Measurements from ENCODE around the gene OARD1.

The OARD1 gene

GRCh38 chr6:41033776-41034175, 38.4 kb downstream of the OARD1 start:
- Histone ChIP-seq H3K9ac (ENCODE audit: insufficient read length, low read depth) (no peak overlapping the region), H3K27me3 (ENCODE audit: insufficient read depth, insufficient read length) (no peaks in the 10 kb centered on the region), H3K36me3 (ENCODE audit: insufficient read depth, insufficient read length, low read length) (no peaks in the 10 kb centered on the region), H3K4me3 (ENCODE audit: insufficient read length, low read depth) (no peak overlapping the region), H3K9me3 (ENCODE audit: insufficient read depth, low read length) (no peaks in the 10 kb centered on the region), H3K4me1 (ENCODE audit: insufficient read depth, insufficient read length) (no peaks in the 10 kb centered on the region)
- no peak for TF ChIP-seq YY1 (IDR thresholded peaks at IDR 0.05; ENCODE audit: insufficient read depth, insufficient read length)
- TF ChIP-seq SUZ12 (IDR thresholded peaks at IDR 0.05; ENCODE audit: extremely low read depth, insufficient read depth, insufficient read length) = no peak
- no peak for TF ChIP-seq ZNF274 (IDR thresholded peaks at IDR 0.05; ENCODE audit: low read depth, low read length)
- DNase-seq (ENCODE audit: low read depth, low spot score) = no peak

DNA sequence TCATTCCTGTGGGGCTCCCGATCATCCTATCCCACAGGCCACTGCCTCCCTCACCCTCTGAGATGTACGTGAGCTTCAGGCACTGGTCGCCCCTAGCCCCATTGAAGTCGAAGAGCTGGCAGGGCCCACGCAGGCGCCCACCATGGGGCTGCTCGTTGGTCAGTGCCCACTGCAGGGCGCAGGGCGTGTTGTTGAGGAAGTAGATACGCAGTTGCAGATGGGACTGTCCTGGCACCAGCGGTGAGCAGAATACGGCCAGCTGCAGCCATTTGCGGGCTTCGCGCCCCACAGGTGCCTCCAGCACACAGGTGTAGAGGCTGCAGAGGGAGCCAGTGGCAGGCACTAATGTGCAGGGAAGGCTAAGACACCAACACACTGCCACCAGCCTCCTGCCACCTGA, 39.3 kb downstream of the OARD1 start:
- DNase-seq (ENCODE audit: low read depth, low spot score) = no peak
- Histone ChIP-seq H3K9ac (ENCODE audit: insufficient read length, low read depth) (no peak overlapping the region), H3K9me3 (ENCODE audit: insufficient read depth, low read length) (no peaks in the 10 kb centered on the region), H3K36me3 (ENCODE audit: insufficient read depth, insufficient read length, low read length) (no peaks in the 10 kb centered on the region), H3K4me3 (ENCODE audit: insufficient read length, low read depth) (no peak overlapping the region), H3K4me1 (ENCODE audit: insufficient read depth, insufficient read length) (no peaks in the 10 kb centered on the region), H3K27me3 (ENCODE audit: insufficient read depth, insufficient read length) (no peaks in the 10 kb centered on the region)
- TF ChIP-seq YY1 (IDR thresholded peaks at IDR 0.05; ENCODE audit: insufficient read depth, insufficient read length) = no peak
- TF ChIP-seq SUZ12 (IDR thresholded peaks at IDR 0.05; ENCODE audit: extremely low read depth, insufficient read depth, insufficient read length) = no peak
- TF ChIP-seq ZNF274 (IDR thresholded peaks at IDR 0.05; ENCODE audit: low read depth, low read length) = no peak

DNA sequence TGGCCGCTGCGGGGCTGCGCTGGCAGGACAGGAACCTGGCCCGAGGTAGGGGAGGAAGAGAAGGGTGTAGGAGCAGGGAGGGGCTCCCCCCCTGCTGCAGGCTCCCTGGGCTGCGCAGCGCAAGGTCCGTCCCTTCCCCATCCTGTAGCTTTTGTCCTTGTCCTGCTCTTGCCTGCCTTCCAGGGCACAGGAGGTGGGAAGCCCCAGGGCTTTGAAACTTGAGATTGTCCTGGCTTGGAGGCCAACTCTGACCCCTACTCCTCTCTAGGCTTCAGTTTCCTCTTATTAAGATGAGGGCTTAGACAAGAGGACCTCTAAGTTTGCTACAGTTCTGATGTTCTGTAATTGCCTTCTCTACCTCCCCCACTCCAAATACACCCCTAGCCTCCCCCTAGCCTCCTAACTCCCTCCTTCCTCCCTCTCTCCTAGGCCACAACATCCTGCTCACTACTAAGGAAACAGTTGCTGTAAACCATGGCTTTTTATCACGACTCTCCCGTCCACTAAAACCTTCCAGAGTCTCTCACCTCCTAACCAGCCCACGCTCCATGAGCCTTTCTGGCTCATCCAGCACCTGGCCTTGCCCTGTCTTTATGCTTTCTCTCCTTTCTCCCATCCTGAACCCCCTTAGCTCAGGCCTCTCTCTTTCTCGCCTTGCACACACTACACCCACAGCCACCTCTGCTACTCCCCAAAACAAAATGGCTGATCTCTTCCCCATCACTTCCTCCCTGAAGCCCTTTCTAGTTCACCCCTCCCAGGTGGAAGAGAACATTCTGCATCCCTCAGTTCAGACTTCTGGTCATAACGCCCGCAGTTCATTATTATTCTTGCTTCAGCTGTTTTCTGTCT, 43.4 kb downstream of the OARD1 start:
- DNase-seq (ENCODE audit: low read depth, low spot score) = no peak
- Histone ChIP-seq H3K36me3 (ENCODE audit: insufficient read depth, insufficient read length, low read length) (peaks cover 17% of the 10 kb centered on the region), H3K4me3 (ENCODE audit: insufficient read length, low read depth) (peak overlapping the region; percentile 75), H3K9me3 (ENCODE audit: insufficient read depth, low read length) (no peaks in the 10 kb centered on the region), H3K27me3 (ENCODE audit: insufficient read depth, insufficient read length) (no peaks in the 10 kb centered on the region), H3K9ac (ENCODE audit: insufficient read length, low read depth) (peak overlapping the region; percentile 97), H3K4me1 (ENCODE audit: insufficient read depth, insufficient read length) (no peaks in the 10 kb centered on the region)
- TF ChIP-seq YY1 (IDR thresholded peaks at IDR 0.05; ENCODE audit: insufficient read depth, insufficient read length) (no peak), SUZ12 (IDR thresholded peaks at IDR 0.05; ENCODE audit: extremely low read depth, insufficient read depth, insufficient read length) (no peak), ZNF274 (IDR thresholded peaks at IDR 0.05; ENCODE audit: low read depth, low read length) (no peak)

- Histone ChIP-seq H3K4me1 (ENCODE audit: insufficient read depth, insufficient read length) (no peaks in the 10 kb centered on the region), H3K9me3 (ENCODE audit: insufficient read depth, low read length) (no peaks in the 10 kb centered on the region), H3K4me3 (ENCODE audit: insufficient read length, low read depth) (peak overlapping the region; percentile 75), H3K27me3 (ENCODE audit: insufficient read depth, insufficient read length) (no peaks in the 10 kb centered on the region), H3K36me3 (ENCODE audit: insufficient read depth, insufficient read length, low read length) (peaks cover 24% of the 10 kb centered on the region), H3K9ac (ENCODE audit: insufficient read length, low read depth) (peak overlapping the region; percentile 97)
- DNase-seq (ENCODE audit: low read depth, low spot score) = peak; percentile 63
- TF ChIP-seq SUZ12 (IDR thresholded peaks at IDR 0.05; ENCODE audit: extremely low read depth, insufficient read depth, insufficient read length) (no peak), YY1 (IDR thresholded peaks at IDR 0.05; ENCODE audit: insufficient read depth, insufficient read length) (no peak), ZNF274 (IDR thresholded peaks at IDR 0.05; ENCODE audit: low read depth, low read length) (no peak)
Measured at GRCh38 chr6:41027799-41028560, 44.2 kb downstream of the OARD1 start.

DNA sequence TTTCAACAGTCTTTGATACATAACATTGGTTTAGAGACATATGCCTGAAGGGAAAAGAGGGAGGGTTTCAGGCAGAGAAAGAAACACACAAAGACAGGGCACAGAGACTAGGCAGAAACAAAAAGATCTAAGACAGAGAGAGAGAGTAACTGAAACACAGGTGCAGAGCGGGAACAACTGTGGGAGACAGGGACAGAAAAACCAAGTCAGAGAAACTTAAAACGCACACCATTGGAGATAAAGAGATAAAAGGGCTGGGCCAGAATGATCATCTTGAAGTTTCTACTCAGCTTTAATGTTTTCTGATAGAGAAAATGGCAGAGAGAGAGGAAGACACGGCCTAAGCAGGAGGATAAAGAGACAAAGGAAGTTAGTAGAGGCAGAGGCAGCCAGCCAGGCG, 44.9 kb downstream of the OARD1 start:
- Histone ChIP-seq H3K9me3 (ENCODE audit: insufficient read depth, low read length) (no peaks in the 10 kb centered on the region), H3K27me3 (ENCODE audit: insufficient read depth, insufficient read length) (no peaks in the 10 kb centered on the region), H3K4me3 (ENCODE audit: insufficient read length, low read depth) (peak overlapping the region; percentile 75), H3K36me3 (ENCODE audit: insufficient read depth, insufficient read length, low read length) (peaks cover 24% of the 10 kb centered on the region), H3K9ac (ENCODE audit: insufficient read length, low read depth) (peak overlapping the region; percentile 97), H3K4me1 (ENCODE audit: insufficient read depth, insufficient read length) (no peaks in the 10 kb centered on the region)
- DNase-seq (ENCODE audit: low read depth, low spot score) = no peak
- TF ChIP-seq YY1 (IDR thresholded peaks at IDR 0.05; ENCODE audit: insufficient read depth, insufficient read length) (no peak), SUZ12 (IDR thresholded peaks at IDR 0.05; ENCODE audit: extremely low read depth, insufficient read depth, insufficient read length) (no peak), ZNF274 (IDR thresholded peaks at IDR 0.05; ENCODE audit: low read depth, low read length) (no peak)

GRCh38 chr6:41025966-41026530, 46.1 kb downstream of the OARD1 start:
- no peaks in the 10 kb centered on the region for H3K4me1 ChIP-seq (ENCODE audit: insufficient read depth, insufficient read length)
- DNase-seq (ENCODE audit: low read depth, low spot score) = no peak
- no peaks in the 10 kb centered on the region for H3K9me3 ChIP-seq (ENCODE audit: insufficient read depth, low read length)
- TF ChIP-seq YY1 (IDR thresholded peaks at IDR 0.05; ENCODE audit: insufficient read depth, insufficient read length) (no peak), ZNF274 (IDR thresholded peaks at IDR 0.05; ENCODE audit: low read depth, low read length) (no peak), SUZ12 (IDR thresholded peaks at IDR 0.05; ENCODE audit: extremely low read depth, insufficient read depth, insufficient read length) (no peak)
- H3K36me3 ChIP-seq (ENCODE audit: insufficient read depth, insufficient read length, low read length) = peaks cover 27% of the 10 kb centered on the region
- peak overlapping the region; percentile 3 for H3K4me3 ChIP-seq (ENCODE audit: insufficient read length, low read depth)
- H3K9ac ChIP-seq (ENCODE audit: insufficient read length, low read depth) = peak overlapping the region; percentile 57
- no peaks in the 10 kb centered on the region for H3K27me3 ChIP-seq (ENCODE audit: insufficient read depth, insufficient read length)

- Histone ChIP-seq H3K4me1 (ENCODE audit: insufficient read depth, insufficient read length) (no peaks in the 10 kb centered on the region), H3K9me3 (ENCODE audit: insufficient read depth, low read length) (no peaks in the 10 kb centered on the region), H3K27me3 (ENCODE audit: insufficient read depth, insufficient read length) (no peaks in the 10 kb centered on the region), H3K4me3 (ENCODE audit: insufficient read length, low read depth) (no peak overlapping the region), H3K9ac (ENCODE audit: insufficient read length, low read depth) (no peak overlapping the region), H3K36me3 (ENCODE audit: insufficient read depth, insufficient read length, low read length) (peaks cover 27% of the 10 kb centered on the region)
- no peak for TF ChIP-seq ZNF274 (IDR thresholded peaks at IDR 0.05; ENCODE audit: low read depth, low read length)
- TF ChIP-seq SUZ12 (IDR thresholded peaks at IDR 0.05; ENCODE audit: extremely low read depth, insufficient read depth, insufficient read length) = no peak
- TF ChIP-seq YY1 (IDR thresholded peaks at IDR 0.05; ENCODE audit: insufficient read depth, insufficient read length) = no peak
- DNase-seq (ENCODE audit: low read depth, low spot score) = no peak
Measured at GRCh38 chr6:41023114-41023513, 49.0 kb downstream of the OARD1 start.
